ENCODE measurements around the gene PAPOLB. TPM values are rescaled to one million over a fixed set of nuclear protein-coding genes. Genes with fewer than 3 reads are reported as not detected.

The PAPOLB gene
- polyA plus RNA-seq, 1 donor from 2014 or later = 0.05 TPM

DNA sequence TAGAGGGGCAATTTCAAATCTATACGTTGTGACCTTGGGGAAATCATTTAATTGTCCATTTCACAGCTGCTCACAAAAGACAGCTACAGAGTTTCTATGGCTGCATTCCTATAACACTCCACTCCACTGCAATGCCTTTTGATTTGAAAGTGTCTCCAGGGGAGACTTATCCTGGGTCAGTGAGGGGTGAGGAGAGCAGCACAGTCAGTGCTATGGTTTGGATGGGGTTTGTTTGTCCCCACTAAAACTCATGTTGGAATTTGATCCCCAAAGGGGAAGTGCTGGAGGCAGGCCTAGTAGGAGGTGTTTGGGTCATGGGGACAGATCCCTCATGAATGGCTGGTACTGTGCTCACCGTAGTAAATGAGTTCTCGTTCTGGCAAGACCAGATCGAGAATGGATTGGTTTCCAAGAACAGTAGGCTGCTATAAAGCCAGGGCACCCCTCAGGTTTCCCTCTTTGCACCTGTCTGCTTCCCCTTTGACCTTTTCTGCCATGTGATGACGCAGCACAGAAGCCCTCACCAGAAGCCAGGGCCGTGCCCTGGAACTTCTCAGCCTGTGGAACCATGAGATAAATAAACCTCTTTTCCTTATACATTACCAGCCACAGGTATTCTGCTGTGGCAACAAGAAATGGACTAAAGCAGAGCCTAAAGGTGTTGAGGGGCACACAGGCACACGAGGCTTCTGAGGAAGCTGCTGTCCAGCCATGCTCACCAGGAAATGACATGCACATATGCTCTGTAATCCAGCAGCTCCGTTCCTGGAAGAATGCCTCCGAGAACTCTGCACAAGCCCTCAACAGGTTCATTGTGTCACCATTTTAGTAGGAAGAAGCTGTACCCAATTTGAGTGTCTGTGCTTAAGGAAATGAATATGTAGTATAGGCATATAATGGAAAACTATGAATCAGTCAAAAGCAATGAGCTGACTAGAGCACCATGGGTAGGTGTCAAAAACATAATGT, 5.0 kb upstream of the PAPOLB start:
- no peak overlapping the region for H3K9ac ChIP-seq (ENCODE audit: low read length)
- TF ChIP-seq EP300 (conservative IDR thresholded peaks at IDR 0.05; ENCODE audit: poor library complexity, severe bottlenecking) = no peak
- TF ChIP-seq MXI1 (conservative IDR thresholded peaks at IDR 0.05; ENCODE audit: poor library complexity, severe bottlenecking) = no peak
- no peak for TF ChIP-seq SMC3 (conservative IDR thresholded peaks at IDR 0.05; ENCODE audit: poor library complexity)
- TF ChIP-seq RAD21 (conservative IDR thresholded peaks at IDR 0.05) = no peak
- no peak for TF ChIP-seq TAF1 (IDR thresholded peaks at IDR 0.05; ENCODE audit: low read depth)
- TF ChIP-seq, protein P1, sequence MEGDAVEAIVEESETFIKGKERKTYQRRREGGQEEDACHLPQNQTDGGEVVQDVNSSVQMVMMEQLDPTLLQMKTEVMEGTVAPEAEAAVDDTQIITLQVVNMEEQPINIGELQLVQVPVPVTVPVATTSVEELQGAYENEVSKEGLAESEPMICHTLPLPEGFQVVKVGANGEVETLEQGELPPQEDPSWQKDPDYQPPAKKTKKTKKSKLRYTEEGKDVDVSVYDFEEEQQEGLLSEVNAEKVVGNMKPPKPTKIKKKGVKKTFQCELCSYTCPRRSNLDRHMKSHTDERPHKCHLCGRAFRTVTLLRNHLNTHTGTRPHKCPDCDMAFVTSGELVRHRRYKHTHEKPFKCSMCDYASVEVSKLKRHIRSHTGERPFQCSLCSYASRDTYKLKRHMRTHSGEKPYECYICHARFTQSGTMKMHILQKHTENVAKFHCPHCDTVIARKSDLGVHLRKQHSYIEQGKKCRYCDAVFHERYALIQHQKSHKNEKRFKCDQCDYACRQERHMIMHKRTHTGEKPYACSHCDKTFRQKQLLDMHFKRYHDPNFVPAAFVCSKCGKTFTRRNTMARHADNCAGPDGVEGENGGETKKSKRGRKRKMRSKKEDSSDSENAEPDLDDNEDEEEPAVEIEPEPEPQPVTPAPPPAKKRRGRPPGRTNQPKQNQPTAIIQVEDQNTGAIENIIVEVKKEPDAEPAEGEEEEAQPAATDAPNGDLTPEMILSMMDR (IDR thresholded peaks at IDR 0.05; ENCODE audit: poor library complexity, severe bottlenecking) = no peak
- TF ChIP-seq, protein P2, sequence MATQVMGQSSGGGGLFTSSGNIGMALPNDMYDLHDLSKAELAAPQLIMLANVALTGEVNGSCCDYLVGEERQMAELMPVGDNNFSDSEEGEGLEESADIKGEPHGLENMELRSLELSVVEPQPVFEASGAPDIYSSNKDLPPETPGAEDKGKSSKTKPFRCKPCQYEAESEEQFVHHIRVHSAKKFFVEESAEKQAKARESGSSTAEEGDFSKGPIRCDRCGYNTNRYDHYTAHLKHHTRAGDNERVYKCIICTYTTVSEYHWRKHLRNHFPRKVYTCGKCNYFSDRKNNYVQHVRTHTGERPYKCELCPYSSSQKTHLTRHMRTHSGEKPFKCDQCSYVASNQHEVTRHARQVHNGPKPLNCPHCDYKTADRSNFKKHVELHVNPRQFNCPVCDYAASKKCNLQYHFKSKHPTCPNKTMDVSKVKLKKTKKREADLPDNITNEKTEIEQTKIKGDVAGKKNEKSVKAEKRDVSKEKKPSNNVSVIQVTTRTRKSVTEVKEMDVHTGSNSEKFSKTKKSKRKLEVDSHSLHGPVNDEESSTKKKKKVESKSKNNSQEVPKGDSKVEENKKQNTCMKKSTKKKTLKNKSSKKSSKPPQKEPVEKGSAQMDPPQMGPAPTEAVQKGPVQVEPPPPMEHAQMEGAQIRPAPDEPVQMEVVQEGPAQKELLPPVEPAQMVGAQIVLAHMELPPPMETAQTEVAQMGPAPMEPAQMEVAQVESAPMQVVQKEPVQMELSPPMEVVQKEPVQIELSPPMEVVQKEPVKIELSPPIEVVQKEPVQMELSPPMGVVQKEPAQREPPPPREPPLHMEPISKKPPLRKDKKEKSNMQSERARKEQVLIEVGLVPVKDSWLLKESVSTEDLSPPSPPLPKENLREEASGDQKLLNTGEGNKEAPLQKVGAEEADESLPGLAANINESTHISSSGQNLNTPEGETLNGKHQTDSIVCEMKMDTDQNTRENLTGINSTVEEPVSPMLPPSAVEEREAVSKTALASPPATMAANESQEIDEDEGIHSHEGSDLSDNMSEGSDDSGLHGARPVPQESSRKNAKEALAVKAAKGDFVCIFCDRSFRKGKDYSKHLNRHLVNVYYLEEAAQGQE (IDR thresholded peaks at IDR 0.05; ENCODE audit: borderline replicate concordance) = no peak
- no peak for TF ChIP-seq POLR2AphosphoS5 (IDR thresholded peaks at IDR 0.05)
- TF ChIP-seq EZH2 (IDR thresholded peaks at IDR 0.05; ENCODE audit: borderline replicate concordance, insufficient read depth, low read length, poor library complexity, severe bottlenecking) = no peak
- no peaks in the 10 kb centered on the region for H3K36me3 ChIP-seq (ENCODE audit: insufficient read depth, low read length)
- H4K20me1 ChIP-seq (ENCODE audit: insufficient read depth) = no peaks in the 10 kb centered on the region
- H3K27ac ChIP-seq (ENCODE audit: low read length) = no peak overlapping the region
- no peak overlapping the region for H3K4me2 ChIP-seq (ENCODE audit: low read length)
- no peak overlapping the region for H2AFZ ChIP-seq (ENCODE audit: low read depth, low read length)
- no peaks in the 10 kb centered on the region for H3K79me2 ChIP-seq (replicated peaks; ENCODE audit: insufficient read depth, low read length)
- no peaks in the 10 kb centered on the region for H3K27me3 ChIP-seq (ENCODE audit: insufficient read depth, low read depth, low read length)
- H3K4me3 ChIP-seq (ENCODE audit: low read length) = no peak overlapping the region
- H3K9me3 ChIP-seq (ENCODE audit: low read length) = no peaks in the 10 kb centered on the region
- H3F3A ChIP-seq (ENCODE audit: insufficient read depth, low read length, poor library complexity, severe bottlenecking) = no peaks in the 10 kb centered on the region
- H3K9me2 ChIP-seq (ENCODE audit: insufficient read depth, low read length) = no peaks in the 10 kb centered on the region

DNA sequence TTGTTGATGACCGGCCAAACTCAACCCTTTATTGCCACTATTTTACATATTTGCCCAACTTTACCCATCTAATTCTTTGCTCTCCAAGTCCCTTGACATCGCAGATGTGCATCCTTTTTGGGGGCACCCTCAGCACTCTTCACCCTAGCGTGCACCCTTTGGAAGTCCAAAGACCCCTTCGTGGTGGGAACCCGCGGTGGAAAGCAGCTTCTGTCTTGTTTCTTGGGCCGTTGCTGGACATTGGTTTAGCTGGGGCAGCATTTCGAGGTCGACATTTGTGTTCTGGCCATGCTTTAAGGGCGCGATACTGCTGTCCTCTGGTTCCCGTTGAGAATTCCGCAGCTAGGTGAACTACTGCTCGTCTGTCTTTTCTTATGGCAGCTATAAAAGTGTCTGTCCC, 326 bp upstream of the PAPOLB start:
- H3K9me3 ChIP-seq (ENCODE audit: low read length) = no peaks in the 10 kb centered on the region
- H3K4me2 ChIP-seq (ENCODE audit: low read length) = no peak overlapping the region
- H4K20me1 ChIP-seq (ENCODE audit: insufficient read depth) = no peaks in the 10 kb centered on the region
- no peaks in the 10 kb centered on the region for H3K36me3 ChIP-seq (ENCODE audit: insufficient read depth, low read length)
- H3K9ac ChIP-seq (ENCODE audit: low read length) = no peak overlapping the region
- H2AFZ ChIP-seq (ENCODE audit: low read depth, low read length) = no peak overlapping the region
- no peaks in the 10 kb centered on the region for H3K9me2 ChIP-seq (ENCODE audit: insufficient read depth, low read length)
- TF ChIP-seq MXI1 (conservative IDR thresholded peaks at IDR 0.05; ENCODE audit: poor library complexity, severe bottlenecking) = no peak
- TF ChIP-seq TAF1 (IDR thresholded peaks at IDR 0.05; ENCODE audit: low read depth) = no peak
- no peak for TF ChIP-seq EP300 (conservative IDR thresholded peaks at IDR 0.05; ENCODE audit: poor library complexity, severe bottlenecking)
- no peak for TF ChIP-seq POLR2AphosphoS5 (IDR thresholded peaks at IDR 0.05)
- TF ChIP-seq EZH2 (IDR thresholded peaks at IDR 0.05; ENCODE audit: borderline replicate concordance, insufficient read depth, low read length, poor library complexity, severe bottlenecking) = no peak
- TF ChIP-seq, protein P1 (IDR thresholded peaks at IDR 0.05; ENCODE audit: poor library complexity, severe bottlenecking) = no peak
- TF ChIP-seq SMC3 (conservative IDR thresholded peaks at IDR 0.05; ENCODE audit: poor library complexity) = no peak
- no peak for TF ChIP-seq RAD21 (conservative IDR thresholded peaks at IDR 0.05)
- TF ChIP-seq, protein P2 (IDR thresholded peaks at IDR 0.05; ENCODE audit: borderline replicate concordance) = no peak
- no peak overlapping the region for H3K27ac ChIP-seq (ENCODE audit: low read length)
- no peak overlapping the region for H3K4me3 ChIP-seq (ENCODE audit: low read length)
- H3K79me2 ChIP-seq (replicated peaks; ENCODE audit: insufficient read depth, low read length) = no peaks in the 10 kb centered on the region
- H3K27me3 ChIP-seq (ENCODE audit: insufficient read depth, low read depth, low read length) = no peaks in the 10 kb centered on the region
- no peaks in the 10 kb centered on the region for H3F3A ChIP-seq (ENCODE audit: insufficient read depth, low read length, poor library complexity, severe bottlenecking)

Data from neural cell (in vitro differentiated cells).